Measurements from ENCODE around the gene RASAL1. TPM values are rescaled to one million over a fixed set of nuclear protein-coding genes. Genes with fewer than 3 reads are reported as not detected.

RASAL1 gene
- total RNA-seq, 1 experiment from 2014 or later, result 85.9 TPM

GRCh38 chr12:113134521-113134951 is 1.0 kb downstream of the RASAL1 start:
- intact Hi-C loops (cut with micrococcal nuclease; ENCODE audit: unreplicated experiment), result loop anchor here (2.0 kb wide), 1 partner anchor 18 kb away; no protein-coding TSS in a partner anchor
- no peaks in the 10 kb centered on the region for H3K27me3 Mint-ChIP-seq (ENCODE audit: unreplicated experiment)
- H3K4me1 Mint-ChIP-seq (ENCODE audit: low read depth, unreplicated experiment), result peaks cover 54% of the 10 kb centered on the region
- DNase-seq, result no peak
- BruUV-seq (replicated peaks), result no TSS peak
- peak overlapping the region; percentile 96 for H3K27ac Mint-ChIP-seq (ENCODE audit: unreplicated experiment)
- no peak for TF ChIP-seq CTCF (IDR thresholded peaks at IDR 0.05; ENCODE audit: unreplicated experiment)
- H3K9me3 Mint-ChIP-seq (ENCODE audit: low read depth, unreplicated experiment), result no peaks in the 10 kb centered on the region
- peaks cover 60% of the 10 kb centered on the region for H3K36me3 Mint-ChIP-seq (ENCODE audit: insufficient read depth, unreplicated experiment)
- peak overlapping the region; percentile 97 for H3K4me3 Mint-ChIP-seq (ENCODE audit: low read depth, unreplicated experiment)
- CTCF ChIA-PET, result interaction anchor here (0.5 to 6.7 kb wide), 3 partner anchors 17 to 690 kb away, joined by 3 to 108 read pairs (median 5); partner anchors contain the start of gene CFAP73

- peaks cover 61% of the 10 kb centered on the region for H3K36me3 Mint-ChIP-seq (ENCODE audit: insufficient read depth, unreplicated experiment)
- H3K27ac Mint-ChIP-seq (ENCODE audit: unreplicated experiment), result peak overlapping the region; percentile 96
- BruUV-seq (replicated peaks), result no TSS peak
- no peak for DNase-seq
- no peaks in the 10 kb centered on the region for H3K9me3 Mint-ChIP-seq (ENCODE audit: low read depth, unreplicated experiment)
- peaks cover 59% of the 10 kb centered on the region for H3K4me1 Mint-ChIP-seq (ENCODE audit: low read depth, unreplicated experiment)
- intact Hi-C loops (cut with micrococcal nuclease; ENCODE audit: unreplicated experiment), result loop anchor here (2.0 kb wide), 1 partner anchor 19 kb away; no protein-coding TSS in a partner anchor
- H3K4me3 Mint-ChIP-seq (ENCODE audit: low read depth, unreplicated experiment), result peak overlapping the region; percentile 97
- no peak for TF ChIP-seq CTCF (IDR thresholded peaks at IDR 0.05; ENCODE audit: unreplicated experiment)
- no peaks in the 10 kb centered on the region for H3K27me3 Mint-ChIP-seq (ENCODE audit: unreplicated experiment)
- CTCF ChIA-PET, result interaction anchor here (0.5 to 6.7 kb wide), 3 partner anchors 18 to 691 kb away, joined by 3 to 108 read pairs (median 5); partner anchors contain the start of gene CFAP73
These were observed 1.5 kb downstream of the RASAL1 start for GRCh38 chr12:113134071-113134470.

- Mint-ChIP-seq H3K27me3 (ENCODE audit: unreplicated experiment) (no peaks in the 10 kb centered on the region), H3K4me3 (ENCODE audit: low read depth, unreplicated experiment) (peak overlapping the region; percentile 97), H3K9me3 (ENCODE audit: low read depth, unreplicated experiment) (no peaks in the 10 kb centered on the region), H3K36me3 (ENCODE audit: insufficient read depth, unreplicated experiment) (peaks cover 61% of the 10 kb centered on the region), H3K27ac (ENCODE audit: unreplicated experiment) (peak overlapping the region; percentile 96), H3K4me1 (ENCODE audit: low read depth, unreplicated experiment) (peaks cover 63% of the 10 kb centered on the region)
- TF ChIP-seq CTCF (IDR thresholded peaks at IDR 0.05; ENCODE audit: unreplicated experiment), result no peak
- no peak for DNase-seq
- CTCF ChIA-PET, result interaction anchor here (1.2 to 6.7 kb wide), 2 partner anchors 18 to 41 kb away, joined by 3 to 108 read pairs; partner anchors contain the start of gene CFAP73
- intact Hi-C loops (cut with micrococcal nuclease; ENCODE audit: unreplicated experiment), result loop anchor here (2.0 kb wide), 1 partner anchor 19 kb away; no protein-coding TSS in a partner anchor
- no TSS peak for BruUV-seq (replicated peaks)
These were observed 1.9 kb downstream of the RASAL1 start for GRCh38 chr12:113133666-113134065.

- Mint-ChIP-seq H3K4me1 (ENCODE audit: low read depth, unreplicated experiment) (peaks cover 69% of the 10 kb centered on the region), H3K4me3 (ENCODE audit: low read depth, unreplicated experiment) (peak overlapping the region; percentile 97), H3K27me3 (ENCODE audit: unreplicated experiment) (no peaks in the 10 kb centered on the region), H3K36me3 (ENCODE audit: insufficient read depth, unreplicated experiment) (peaks cover 61% of the 10 kb centered on the region), H3K9me3 (ENCODE audit: low read depth, unreplicated experiment) (no peaks in the 10 kb centered on the region), H3K27ac (ENCODE audit: unreplicated experiment) (peak overlapping the region; percentile 55)
- intact Hi-C loops (cut with micrococcal nuclease; ENCODE audit: unreplicated experiment), result no loop called here
- no TSS peak for BruUV-seq (replicated peaks)
- DNase-seq, result no peak
- TF ChIP-seq CTCF (IDR thresholded peaks at IDR 0.05; ENCODE audit: unreplicated experiment), result no peak
- CTCF ChIA-PET, result no interaction called here
These were observed 2.5 kb downstream of the RASAL1 start for GRCh38 chr12:113133036-113133435.
